ENCODE data around the gene SMU1. TPM values are rescaled to one million over a fixed set of nuclear protein-coding genes. Genes with fewer than 3 reads are reported as not detected.
A peak's percentile ranks its signal among the peaks of the same experiment; 100 is the strongest.

The SMU1 gene
- 19.2 TPM for total RNA-seq
- long read RNA-seq, full-length matches to known transcripts, result 62 of 77 reads
- long read RNA-seq, partial matches to known transcripts, result 8 of 77 reads
- long read RNA-seq, other reads (novel, unspliced or antisense), result 7 of 77 reads

- intact Hi-C loops (cut with DNase I), result no loop called here
- TF ChIP-seq CTCF (IDR thresholded peaks at IDR 0.05), result no peak
- Histone ChIP-seq H3K9me3 (no peaks in the 10 kb centered on the region), H3K4me1 (peaks cover 10% of the 10 kb centered on the region), H3K4me3 (peak within 1 kb of the TSS; percentile 68), H3K27ac (peak within 1 kb of the TSS; percentile 90), H3K27me3 (no peaks in the 10 kb centered on the region), H3K36me3 (peaks cover 21% of the 10 kb centered on the region)
- ATAC-seq (peak; percentile 99), DNase-seq (peak; percentile 98)
These were observed at the start of gene SMU1 for GRCh38 chr9:33076046-33077004. Gene SMU1 (minus strand): TSS chr9:33076674. CDS start chr9:33076608, 66 bp downstream.

GRCh38 chr9:33125461-33125860 is 49.0 kb upstream of the SMU1 start:
- intact Hi-C loops (cut with DNase I), result no loop called here
- peaks cover 19% of the 10 kb centered on the region for H3K4me1 ChIP-seq
- no peak overlapping the region for H3K27ac ChIP-seq
- no peaks in the 10 kb centered on the region for H3K9me3 ChIP-seq
- no peaks in the 10 kb centered on the region for H3K27me3 ChIP-seq
- no peak overlapping the region for H3K4me3 ChIP-seq
- DNase-seq (no peak), ATAC-seq (no peak)
- no peak for TF ChIP-seq CTCF (IDR thresholded peaks at IDR 0.05)
- peaks cover 33% of the 10 kb centered on the region for H3K36me3 ChIP-seq

DNA sequence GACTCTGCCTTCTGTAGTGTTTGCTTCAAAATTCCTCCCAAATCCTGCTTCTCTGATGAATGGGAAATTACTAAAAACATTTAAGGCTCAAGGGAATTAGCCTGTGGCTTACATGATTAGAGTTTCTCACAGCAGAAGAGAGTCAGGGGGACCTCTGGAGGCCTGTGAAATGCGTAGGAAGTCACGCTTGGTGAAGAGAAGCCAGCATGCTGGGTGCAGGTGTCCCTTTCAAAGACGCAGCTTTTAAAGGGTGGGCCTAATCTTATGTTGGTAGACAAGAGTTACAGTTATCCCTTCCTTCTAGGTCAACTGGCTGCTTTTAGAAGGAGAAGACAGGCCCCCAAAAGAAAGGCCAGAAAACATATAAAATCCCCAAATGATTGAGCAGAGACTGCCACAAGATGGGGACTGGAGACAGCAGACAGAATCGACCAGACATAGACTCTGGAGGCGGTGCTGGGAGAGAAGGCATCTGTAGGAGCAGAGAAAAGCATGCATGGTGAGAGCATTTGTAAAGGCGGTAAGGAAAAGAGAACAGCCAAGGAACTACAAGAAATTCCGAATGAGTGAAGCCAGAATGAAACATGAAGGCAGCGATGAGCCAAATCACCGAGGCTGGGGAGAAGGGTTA is 48.4 kb upstream of the SMU1 start:
- Histone ChIP-seq H3K9me3 (no peaks in the 10 kb centered on the region), H3K36me3 (peaks cover 39% of the 10 kb centered on the region), H3K4me1 (peaks cover 15% of the 10 kb centered on the region), H3K4me3 (no peak overlapping the region), H3K27me3 (no peaks in the 10 kb centered on the region), H3K27ac (no peak overlapping the region)
- ATAC-seq (no peak), DNase-seq (no peak)
- TF ChIP-seq CTCF (IDR thresholded peaks at IDR 0.05), result no peak
- intact Hi-C loops (cut with DNase I), result no loop called here

DNA sequence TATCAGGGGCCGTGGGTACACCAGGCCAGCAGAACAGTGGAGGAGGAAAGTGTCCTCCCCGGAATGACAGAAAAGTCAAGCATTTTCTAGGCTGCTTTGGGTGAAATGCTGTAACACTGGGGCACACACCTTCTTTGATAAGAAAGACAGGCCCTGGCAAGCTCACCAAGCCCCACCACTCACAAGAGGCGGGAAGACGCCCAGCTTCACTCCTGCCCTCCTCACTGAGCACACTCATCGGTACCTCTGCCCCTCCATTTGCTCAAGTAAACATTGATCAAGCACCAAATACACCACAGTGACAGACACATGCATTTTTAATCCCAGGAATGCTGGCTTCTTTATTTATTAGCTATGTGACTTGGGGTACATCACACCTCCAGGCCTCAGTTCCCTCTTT is 47.6 kb upstream of the SMU1 start:
- ATAC-seq (no peak), DNase-seq (no peak)
- peaks cover 44% of the 10 kb centered on the region for H3K36me3 ChIP-seq
- peaks cover 10% of the 10 kb centered on the region for H3K4me1 ChIP-seq
- intact Hi-C loops (cut with DNase I), result no loop called here
- no peaks in the 10 kb centered on the region for H3K9me3 ChIP-seq
- no peak overlapping the region for H3K4me3 ChIP-seq
- no peak for TF ChIP-seq CTCF (IDR thresholded peaks at IDR 0.05)
- no peak overlapping the region for H3K27ac ChIP-seq
- no peaks in the 10 kb centered on the region for H3K27me3 ChIP-seq

- ATAC-seq (no peak), DNase-seq (no peak)
- peaks cover 44% of the 10 kb centered on the region for H3K36me3 ChIP-seq
- H3K27me3 ChIP-seq, result no peaks in the 10 kb centered on the region
- H3K4me3 ChIP-seq, result no peak overlapping the region
- no peaks in the 10 kb centered on the region for H3K9me3 ChIP-seq
- intact Hi-C loops (cut with DNase I), result no loop called here
- TF ChIP-seq CTCF (IDR thresholded peaks at IDR 0.05), result no peak
- H3K27ac ChIP-seq, result no peak overlapping the region
- H3K4me1 ChIP-seq, result peaks cover 10% of the 10 kb centered on the region
These were observed 47.0 kb upstream of the SMU1 start for GRCh38 chr9:33123407-33124031.

Measured in upper lobe of right lung (tissue), 1 donor.